Measurements from ENCODE around the gene ARID1A. TPM values are rescaled to one million over a fixed set of nuclear protein-coding genes. Genes with fewer than 3 reads are reported as not detected.

The ARID1A gene
- total and polyA plus RNA-seq, 9 of the 15 experiments (the other 6 are each of a cell fraction or from before 2014, with no cell fraction given): 8.3 to 88.3 (median 22.5) TPM

GRCh38 chr1:26696654-26697430 lies 1.0 kb downstream of the ARID1A start (continued):
- TF ChIP-seq MGA (IDR thresholded peaks at IDR 0.05): no peak
- no peak for TF ChIP-seq TFAM (CRISPR knock-in tag; conservative IDR thresholded peaks at IDR 0.05)
- no peak for TF ChIP-seq ZNF77 (CRISPR knock-in tag; IDR thresholded peaks at IDR 0.05)
- TF ChIP-seq RBM15 (IDR thresholded peaks at IDR 0.05; ENCODE audit: insufficient read depth, low read length): no peak
- no peak for TF ChIP-seq ZFP30 (CRISPR knock-in tag; IDR thresholded peaks at IDR 0.05; ENCODE audit: borderline replicate concordance)
- TF ChIP-seq FOXA3 (CRISPR knock-in tag; conservative IDR thresholded peaks at IDR 0.05 in 1 of 2, IDR thresholded peaks at IDR 0.05 in 1 of 2): no peak
- TF ChIP-seq SMARCE1 (IDR thresholded peaks at IDR 0.05): no peak
- TF ChIP-seq SMAD2 (IDR thresholded peaks at IDR 0.05; ENCODE audit: low read depth, low read length): no peak
- TF ChIP-seq ZNF408 (CRISPR knock-in tag; IDR thresholded peaks at IDR 0.05; ENCODE audit: low read depth): no peak
- no peak for TF ChIP-seq ZNF197 (CRISPR knock-in tag; IDR thresholded peaks at IDR 0.05; ENCODE audit: low read depth)
- TF ChIP-seq POLR3A (IDR thresholded peaks at IDR 0.05; ENCODE audit: borderline replicate concordance, extremely low read depth, insufficient read depth, insufficient read length): no peak
- no peak for TF ChIP-seq TRIM24 (IDR thresholded peaks at IDR 0.05)
- TF ChIP-seq GABPB1 (CRISPR knock-in tag; IDR thresholded peaks at IDR 0.05): peak; percentile 38; the same call in 1 of the 2 replicates
- no peak for TF ChIP-seq BHLHE40 (IDR thresholded peaks at IDR 0.05; ENCODE audit: low read length)
- no peak for TF ChIP-seq TBL1XR1 (IDR thresholded peaks at IDR 0.05; ENCODE audit: low read length in 2 of 2)
- TF ChIP-seq NCOA4 (IDR thresholded peaks at IDR 0.05; ENCODE audit: partially characterized antibody): no peak
- no peak for TF ChIP-seq ZNF384 (IDR thresholded peaks at IDR 0.05; ENCODE audit: low read depth, low read length)
- no peak for TF ChIP-seq ZNF431 (CRISPR knock-in tag; IDR thresholded peaks at IDR 0.05)
- peak; percentile 84 for TF ChIP-seq ZFX (CRISPR knock-in tag; IDR thresholded peaks at IDR 0.05)

Data from K562 (cell line).